Measurements from ENCODE around the gene ARHGEF28.

DNA sequence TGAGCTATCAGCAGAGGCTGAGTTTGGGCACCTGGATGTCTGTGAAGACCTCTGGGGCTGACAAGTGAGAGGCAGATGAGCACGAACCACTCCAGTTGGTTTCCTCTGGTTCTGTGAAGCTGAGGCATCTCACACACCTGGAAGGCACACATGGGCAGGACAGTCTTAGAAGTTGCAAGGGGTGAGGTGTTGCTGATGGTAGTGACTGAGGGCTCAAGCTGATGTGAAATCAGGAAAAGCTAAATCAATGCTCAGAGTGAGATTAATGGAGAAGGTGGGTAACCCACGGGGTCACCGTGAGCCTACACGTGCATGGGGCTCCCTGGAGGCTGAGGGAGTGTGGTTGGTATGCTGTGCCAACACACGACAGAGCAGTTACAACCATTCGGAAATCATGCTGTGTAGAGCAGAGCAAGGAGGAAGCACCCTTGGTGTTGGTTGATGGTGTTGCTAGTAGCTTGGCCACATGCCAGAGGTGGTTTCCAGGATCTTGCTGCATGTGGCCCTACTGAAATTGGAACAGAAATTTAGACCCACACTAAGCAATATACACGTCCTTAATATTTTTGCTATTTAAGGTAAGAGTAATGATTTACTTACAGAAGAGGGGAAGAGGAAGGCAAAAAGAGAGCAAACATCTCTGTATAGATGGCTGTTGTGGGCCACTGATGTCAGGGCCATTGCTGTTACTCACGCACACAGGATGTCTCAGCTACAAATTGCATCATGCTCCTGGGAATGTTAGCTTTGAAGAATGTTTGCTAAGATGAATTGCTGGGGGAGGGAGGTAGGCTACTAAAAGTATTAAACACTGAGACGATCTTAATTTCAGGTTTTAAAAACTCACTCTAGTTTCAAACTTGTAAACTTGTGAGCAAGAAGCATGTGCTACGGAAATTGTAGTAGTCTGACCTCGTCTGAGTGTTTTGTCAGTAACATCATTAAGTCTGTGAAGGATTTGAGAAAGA is 170.5 kb downstream of the ARHGEF28 start:
- TF ChIP-seq, protein P1, sequence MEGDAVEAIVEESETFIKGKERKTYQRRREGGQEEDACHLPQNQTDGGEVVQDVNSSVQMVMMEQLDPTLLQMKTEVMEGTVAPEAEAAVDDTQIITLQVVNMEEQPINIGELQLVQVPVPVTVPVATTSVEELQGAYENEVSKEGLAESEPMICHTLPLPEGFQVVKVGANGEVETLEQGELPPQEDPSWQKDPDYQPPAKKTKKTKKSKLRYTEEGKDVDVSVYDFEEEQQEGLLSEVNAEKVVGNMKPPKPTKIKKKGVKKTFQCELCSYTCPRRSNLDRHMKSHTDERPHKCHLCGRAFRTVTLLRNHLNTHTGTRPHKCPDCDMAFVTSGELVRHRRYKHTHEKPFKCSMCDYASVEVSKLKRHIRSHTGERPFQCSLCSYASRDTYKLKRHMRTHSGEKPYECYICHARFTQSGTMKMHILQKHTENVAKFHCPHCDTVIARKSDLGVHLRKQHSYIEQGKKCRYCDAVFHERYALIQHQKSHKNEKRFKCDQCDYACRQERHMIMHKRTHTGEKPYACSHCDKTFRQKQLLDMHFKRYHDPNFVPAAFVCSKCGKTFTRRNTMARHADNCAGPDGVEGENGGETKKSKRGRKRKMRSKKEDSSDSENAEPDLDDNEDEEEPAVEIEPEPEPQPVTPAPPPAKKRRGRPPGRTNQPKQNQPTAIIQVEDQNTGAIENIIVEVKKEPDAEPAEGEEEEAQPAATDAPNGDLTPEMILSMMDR (conservative IDR thresholded peaks at IDR 0.05; ENCODE audit: low read length), result no peak
- no peak for TF ChIP-seq EZH2phosphoT487 (IDR thresholded peaks at IDR 0.05; ENCODE audit: borderline replicate concordance, low read depth, low read length)

Measured in OCI-LY7 (cell line).